ENCODE results near the gene KCNAB1. TPM values are rescaled to one million over a fixed set of nuclear protein-coding genes. Genes with fewer than 3 reads are reported as not detected.

KCNAB1 gene
- total RNA-seq, 1 donor from 2014 or later = 3.9 TPM

GRCh38 chr3:156341831-156342416, 221.5 kb downstream of the KCNAB1 start:
- Histone ChIP-seq H3K36me3 (no peaks in the 10 kb centered on the region), H3K9me3 (no peaks in the 10 kb centered on the region), H3K4me1 (no peaks in the 10 kb centered on the region), H3K27me3 (no peaks in the 10 kb centered on the region), H3K4me3 (no peak overlapping the region), H3K27ac (no peak overlapping the region)
- TF ChIP-seq POLR2AphosphoS5 (IDR thresholded peaks at IDR 0.05; ENCODE audit: insufficient read depth in 1 of 2, low read depth in 1 of 2) = no peak
- TF ChIP-seq POLR2A (IDR thresholded peaks at IDR 0.05) = no peak
- TF ChIP-seq, protein P1, sequence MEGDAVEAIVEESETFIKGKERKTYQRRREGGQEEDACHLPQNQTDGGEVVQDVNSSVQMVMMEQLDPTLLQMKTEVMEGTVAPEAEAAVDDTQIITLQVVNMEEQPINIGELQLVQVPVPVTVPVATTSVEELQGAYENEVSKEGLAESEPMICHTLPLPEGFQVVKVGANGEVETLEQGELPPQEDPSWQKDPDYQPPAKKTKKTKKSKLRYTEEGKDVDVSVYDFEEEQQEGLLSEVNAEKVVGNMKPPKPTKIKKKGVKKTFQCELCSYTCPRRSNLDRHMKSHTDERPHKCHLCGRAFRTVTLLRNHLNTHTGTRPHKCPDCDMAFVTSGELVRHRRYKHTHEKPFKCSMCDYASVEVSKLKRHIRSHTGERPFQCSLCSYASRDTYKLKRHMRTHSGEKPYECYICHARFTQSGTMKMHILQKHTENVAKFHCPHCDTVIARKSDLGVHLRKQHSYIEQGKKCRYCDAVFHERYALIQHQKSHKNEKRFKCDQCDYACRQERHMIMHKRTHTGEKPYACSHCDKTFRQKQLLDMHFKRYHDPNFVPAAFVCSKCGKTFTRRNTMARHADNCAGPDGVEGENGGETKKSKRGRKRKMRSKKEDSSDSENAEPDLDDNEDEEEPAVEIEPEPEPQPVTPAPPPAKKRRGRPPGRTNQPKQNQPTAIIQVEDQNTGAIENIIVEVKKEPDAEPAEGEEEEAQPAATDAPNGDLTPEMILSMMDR (IDR thresholded peaks at IDR 0.05) = no peak
- no peak for DNase-seq (ENCODE audit: extremely low spot score in 2 of 2)
- intact Hi-C loops (cut with DNase I) = no loop called here

GRCh38 chr3:156344215-156344614, 223.8 kb downstream of the KCNAB1 start:
- TF ChIP-seq, protein P1 (IDR thresholded peaks at IDR 0.05) = no peak
- no peak for TF ChIP-seq POLR2AphosphoS5 (IDR thresholded peaks at IDR 0.05; ENCODE audit: insufficient read depth in 1 of 2, low read depth in 1 of 2)
- TF ChIP-seq POLR2A (IDR thresholded peaks at IDR 0.05) = no peak
- H3K27ac ChIP-seq = no peak overlapping the region
- no peaks in the 10 kb centered on the region for H3K9me3 ChIP-seq
- H3K27me3 ChIP-seq = no peaks in the 10 kb centered on the region
- intact Hi-C loops (cut with DNase I) = no loop called here
- H3K4me1 ChIP-seq = no peaks in the 10 kb centered on the region
- no peak for DNase-seq (ENCODE audit: extremely low spot score in 2 of 2)
- no peak overlapping the region for H3K4me3 ChIP-seq
- no peaks in the 10 kb centered on the region for H3K36me3 ChIP-seq

DNA sequence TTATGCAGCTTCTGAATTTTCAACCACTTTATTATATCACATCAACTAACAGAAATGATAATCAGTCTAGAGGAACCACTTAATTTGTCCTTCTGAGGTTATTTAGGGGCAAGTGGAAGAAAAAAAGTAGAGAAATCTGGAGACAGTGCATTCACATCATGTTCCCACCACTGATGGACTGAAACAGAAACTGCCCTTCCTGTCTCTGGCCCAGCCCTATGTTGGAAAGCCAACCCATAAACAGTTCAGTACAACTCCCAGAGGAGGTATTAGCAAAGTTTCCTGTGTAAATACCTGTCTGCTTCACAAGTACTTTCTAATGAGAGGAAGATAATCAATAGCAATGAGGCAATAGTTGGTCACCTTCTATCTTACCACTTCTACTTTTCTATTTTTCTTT, 228.7 kb downstream of the KCNAB1 start:
- Histone ChIP-seq H3K4me3 (no peak overlapping the region), H3K9me3 (no peaks in the 10 kb centered on the region), H3K27me3 (no peaks in the 10 kb centered on the region), H3K4me1 (no peaks in the 10 kb centered on the region), H3K36me3 (no peaks in the 10 kb centered on the region), H3K27ac (no peak overlapping the region)
- intact Hi-C loops (cut with DNase I) = no loop called here
- DNase-seq (ENCODE audit: extremely low spot score in 2 of 2) = no peak
- no peak for TF ChIP-seq POLR2AphosphoS5 (IDR thresholded peaks at IDR 0.05; ENCODE audit: insufficient read depth in 1 of 2, low read depth in 1 of 2)
- TF ChIP-seq, protein P1 (IDR thresholded peaks at IDR 0.05) = no peak
- no peak for TF ChIP-seq POLR2A (IDR thresholded peaks at IDR 0.05)

DNA sequence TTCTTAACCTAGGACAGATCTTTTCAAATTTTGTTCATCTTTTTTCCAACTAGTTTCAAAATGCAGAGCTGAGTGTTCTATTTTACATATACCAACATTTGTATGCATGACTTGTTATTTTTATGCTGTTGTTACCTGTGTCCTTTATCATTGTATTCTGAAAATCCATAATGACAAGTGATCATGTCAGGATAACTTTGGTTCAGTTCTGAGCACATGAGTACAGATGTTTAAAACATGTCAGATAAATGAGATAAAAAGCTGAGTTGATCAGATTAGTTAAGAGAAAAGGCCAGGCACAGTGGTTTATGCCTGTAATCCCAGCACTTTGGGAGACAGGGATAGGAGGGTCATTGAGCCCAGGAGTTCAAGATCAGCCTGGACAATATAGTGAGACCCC, 229.6 kb downstream of the KCNAB1 start:
- Histone ChIP-seq H3K27ac (no peak overlapping the region), H3K4me1 (no peaks in the 10 kb centered on the region), H3K27me3 (no peaks in the 10 kb centered on the region), H3K9me3 (no peaks in the 10 kb centered on the region), H3K4me3 (no peak overlapping the region), H3K36me3 (no peaks in the 10 kb centered on the region)
- DNase-seq (ENCODE audit: extremely low spot score in 2 of 2) = no peak
- TF ChIP-seq, protein P1 (IDR thresholded peaks at IDR 0.05) = no peak
- intact Hi-C loops (cut with DNase I) = no loop called here

- Histone ChIP-seq H3K9me3 (no peaks in the 10 kb centered on the region), H3K27me3 (no peaks in the 10 kb centered on the region), H3K27ac (no peak overlapping the region), H3K36me3 (no peaks in the 10 kb centered on the region), H3K4me1 (no peaks in the 10 kb centered on the region), H3K4me3 (no peak overlapping the region)
- no peak for DNase-seq (ENCODE audit: extremely low spot score in 2 of 2)
- intact Hi-C loops (cut with DNase I) = no loop called here
- TF ChIP-seq, protein P1 (IDR thresholded peaks at IDR 0.05) = no peak
- no peak for TF ChIP-seq POLR2A (IDR thresholded peaks at IDR 0.05)
- TF ChIP-seq POLR2AphosphoS5 (IDR thresholded peaks at IDR 0.05; ENCODE audit: insufficient read depth in 1 of 2, low read depth in 1 of 2) = no peak
Observed at GRCh38 chr3:156350781-156351180, 230.4 kb downstream of the KCNAB1 start.
